ENCODE measurements around the gene FPGS. TPM values are rescaled to one million over a fixed set of nuclear protein-coding genes. Genes with fewer than 3 reads are reported as not detected.
A peak's percentile ranks its signal among the peaks of the same experiment; 100 is the strongest.

The FPGS gene
- total RNA-seq, 4 donors from 2014 or later = 31.4 to 144 (median 74.8) TPM

DNA sequence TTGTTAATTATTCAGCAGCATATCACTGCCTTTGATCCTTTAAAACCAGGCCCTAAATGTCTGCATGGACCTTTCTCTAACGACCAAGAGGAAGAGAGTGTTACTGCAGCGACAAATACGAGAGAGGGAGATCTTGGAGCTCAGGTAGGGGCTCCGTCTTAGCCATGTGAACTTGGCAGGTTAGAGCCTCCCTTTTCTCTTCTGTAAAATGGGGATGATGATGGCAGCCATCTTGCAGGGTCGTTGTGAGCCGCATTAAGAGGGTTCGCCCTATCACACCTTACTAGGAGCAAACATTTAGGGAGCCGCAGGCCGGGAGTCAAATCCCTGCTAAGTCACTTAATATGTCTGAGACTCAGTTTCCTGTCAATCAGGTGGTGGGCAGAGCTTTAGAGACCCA lies 50.1 kb downstream of the FPGS start:
- DNase-seq = no peak
- WGBS, 2 donors (ENCODE audit: low coverage in 1 of 2) = 61 to 77% methylated on average over 6 to 9 of the region's 9 CpGs
- in situ Hi-C loops (cut with MboI; ENCODE audit: low pct_ligation_motif_present in 1 of 4, low pct_unique_long_range_greater_than_20kb in 1 of 4, low sequenced_read_pairs in 3 of 4) = no loop called here
- intact Hi-C loops (cut with DNase I; ENCODE audit: low total_unique reads) = no loop called here
- H3K9me3 ChIP-seq = no peaks in the 10 kb centered on the region
- peak overlapping the region; percentile 78 to 84 (median 82) for H3K27ac ChIP-seq
- H3K4me1 ChIP-seq = peaks cover 0 to 19% (median 2%) of the 10 kb centered on the region in 4 donors
- no peaks in the 10 kb centered on the region for H3K27me3 ChIP-seq
- H3K36me3 ChIP-seq = no peaks in the 10 kb centered on the region
- peak overlapping the region in 3 of 4 donors; percentile 29 to 54 (median 47) for H3K4me3 ChIP-seq
- TF ChIP-seq EP300 (IDR thresholded peaks at IDR 0.05; ENCODE audit: low read depth) (no peak), CTCF (IDR thresholded peaks at IDR 0.05) (no peak), POLR2AphosphoS5 (IDR thresholded peaks at IDR 0.05) (no peak), POLR2A (IDR thresholded peaks at IDR 0.05) (no peak)

GRCh38 chr9:127853312-127854183 lies 50.9 kb downstream of the FPGS start:
- intact Hi-C loops (cut with DNase I; ENCODE audit: low total_unique reads) = no loop called here
- Histone ChIP-seq H3K36me3 (no peaks in the 10 kb centered on the region), H3K4me3 (peak overlapping the region in 3 of 4 donors; percentile 29 to 54 (median 47)), H3K9me3 (no peaks in the 10 kb centered on the region), H3K27me3 (no peaks in the 10 kb centered on the region), H3K4me1 (peaks cover 0 to 25% (median 8%) of the 10 kb centered on the region in 4 donors), H3K27ac (peak overlapping the region; percentile 78 to 84 (median 82))
- WGBS, 2 donors (ENCODE audit: low coverage in 1 of 2) = 61% methylated on average over 13 of the region's 13 CpGs; no CpG with 5 or more reads in 1 of the 2 donors
- no peak for DNase-seq
- in situ Hi-C loops (cut with MboI; ENCODE audit: low pct_ligation_motif_present in 1 of 4, low pct_unique_long_range_greater_than_20kb in 1 of 4, low sequenced_read_pairs in 3 of 4) = no loop called here
- no peak for TF ChIP-seq CTCF (IDR thresholded peaks at IDR 0.05)
- no peak for TF ChIP-seq POLR2A (IDR thresholded peaks at IDR 0.05)
- TF ChIP-seq POLR2AphosphoS5 (IDR thresholded peaks at IDR 0.05) = no peak

- Histone ChIP-seq H3K9me3 (no peaks in the 10 kb centered on the region), H3K36me3 (no peaks in the 10 kb centered on the region), H3K4me1 (peaks cover 0 to 28% (median 11%) of the 10 kb centered on the region in 4 donors), H3K27me3 (no peaks in the 10 kb centered on the region), H3K4me3 (peak within 1 kb of the TSS; percentile 15 to 54 (median 38)), H3K27ac (peak within 1 kb of the TSS; percentile 78 to 84 (median 82))
- 46% methylated on average over 36 of the region's 37 CpGs; no CpG with 5 or more reads in 1 of the 2 donors for WGBS, 2 donors (ENCODE audit: low coverage in 1 of 2)
- DNase-seq = peak; percentile 58
- peak; percentile 34 to 57 (median 50) for TF ChIP-seq POLR2AphosphoS5 (IDR thresholded peaks at IDR 0.05)
- TF ChIP-seq CTCF (IDR thresholded peaks at IDR 0.05) = no peak
- TF ChIP-seq POLR2A (IDR thresholded peaks at IDR 0.05) = peak; percentile 23
- TF ChIP-seq EP300 (IDR thresholded peaks at IDR 0.05; ENCODE audit: low read depth) = no peak
- in situ Hi-C loops (cut with MboI; ENCODE audit: low pct_ligation_motif_present in 1 of 4, low pct_unique_long_range_greater_than_20kb in 1 of 4, low sequenced_read_pairs in 3 of 4) = no loop called here
- intact Hi-C loops (cut with DNase I; ENCODE audit: low total_unique reads) = no loop called here
Observed at GRCh38 chr9:127854184-127854806, 51.6 kb downstream of the FPGS start, which contains the start of gene ENG. ENG (minus strand) TSS chr9:127854658; CDS start chr9:127854355, 303 bp downstream.

DNA sequence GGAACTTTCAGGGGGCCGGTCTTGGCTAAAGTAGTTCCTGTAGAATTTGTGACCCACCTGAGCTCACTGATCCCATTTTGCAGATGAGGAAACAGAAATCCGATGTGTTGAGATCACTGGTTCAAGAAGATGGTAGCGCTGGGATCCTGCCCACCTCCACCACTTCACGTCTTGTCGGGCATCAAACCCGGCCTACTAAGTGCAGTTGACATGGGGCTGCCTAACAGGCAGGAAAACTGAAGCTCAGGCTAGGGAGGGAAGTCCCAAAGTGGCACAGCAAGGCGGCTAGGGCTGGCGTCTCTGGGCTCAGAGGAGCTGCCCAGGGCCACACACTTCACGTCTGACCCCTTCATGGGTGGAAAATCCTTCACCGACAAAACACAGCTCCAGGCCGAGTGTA lies 52.3 kb downstream of the FPGS start:
- Histone ChIP-seq H3K36me3 (no peaks in the 10 kb centered on the region), H3K27ac (peak overlapping the region; percentile 78 to 84 (median 82)), H3K4me1 (peaks cover 0 to 28% (median 11%) of the 10 kb centered on the region in 4 donors), H3K4me3 (peak overlapping the region in 1 of 4 donors; percentile 54), H3K27me3 (no peaks in the 10 kb centered on the region), H3K9me3 (no peaks in the 10 kb centered on the region)
- in situ Hi-C loops (cut with MboI; ENCODE audit: low pct_ligation_motif_present in 1 of 4, low pct_unique_long_range_greater_than_20kb in 1 of 4, low sequenced_read_pairs in 3 of 4) (no loop called here), intact Hi-C loops (cut with DNase I; ENCODE audit: low total_unique reads) (no loop called here)
- no peak for DNase-seq
- WGBS, 2 donors (ENCODE audit: low coverage in 1 of 2) = 80 to 83% methylated on average over 1 to 10 of the region's 11 CpGs
- TF ChIP-seq CTCF (IDR thresholded peaks at IDR 0.05) (no peak), POLR2AphosphoS5 (IDR thresholded peaks at IDR 0.05) (no peak), POLR2A (IDR thresholded peaks at IDR 0.05) (no peak), EP300 (IDR thresholded peaks at IDR 0.05; ENCODE audit: low read depth) (no peak)
